Chondrocyte (in vitro differentiated cells): ENCODE measurements around the gene CDKN3. TPM values are rescaled to one million over a fixed set of nuclear protein-coding genes. Genes with fewer than 3 reads are reported as not detected.

ENCODE experiments used
- DNase-seq: peaks from one replicate; pipeline ENCODE4 v3.0.0; 2021; ENCODE audit warnings: mixed read lengths, low spot score
- H3K27ac Mint-ChIP-seq: one replicate; pipeline ENCODE4 v1.8.0; 2021; ENCODE audit warnings: mild to moderate bottlenecking, moderate library complexity, mixed read lengths; ENCODE audit not compliant: unreplicated experiment
- H3K27me3 Mint-ChIP-seq: 2 replicates; pipeline ENCODE4 v1.8.0; 2021; ENCODE audit warnings: low read depth, mixed read lengths
- H3K36me3 Mint-ChIP-seq: 2 replicates; pipeline ENCODE4 v1.8.0; 2021; ENCODE audit warnings: low read depth, mixed read lengths
- H3K4me1 Mint-ChIP-seq: 2 replicates; pipeline ENCODE4 v1.8.0; 2021; ENCODE audit warnings: low read depth, mild to moderate bottlenecking, mixed read lengths
- H3K4me3 Mint-ChIP-seq: one replicate; pipeline ENCODE4 v1.8.0; 2021; ENCODE audit warnings: mild to moderate bottlenecking, moderate library complexity, mixed read lengths; ENCODE audit not compliant: unreplicated experiment
- H3K9me3 Mint-ChIP-seq: 2 replicates; pipeline ENCODE4 v1.8.0; 2021; ENCODE audit warnings: low read depth, mixed read lengths
- total RNA-seq: library from RNA; stranded (reverse); gene quantifications from 3 replicates; pipeline ENCODE4 v1.2.1, GENCODE V29; 2021
- TF ChIP-seq, protein P1 (sequence below): fragments of 200-600 bp; sonication (generic); IDR thresholded peaks from 2 replicates; pipeline ENCODE4 v1.5.0; 2021; ENCODE audit warnings: antibody characterized with exemption, mild to moderate bottlenecking, moderate library complexity

CDKN3 gene
- total RNA-seq, 1 donor from 2014 or later: 8.9 TPM

DNA sequence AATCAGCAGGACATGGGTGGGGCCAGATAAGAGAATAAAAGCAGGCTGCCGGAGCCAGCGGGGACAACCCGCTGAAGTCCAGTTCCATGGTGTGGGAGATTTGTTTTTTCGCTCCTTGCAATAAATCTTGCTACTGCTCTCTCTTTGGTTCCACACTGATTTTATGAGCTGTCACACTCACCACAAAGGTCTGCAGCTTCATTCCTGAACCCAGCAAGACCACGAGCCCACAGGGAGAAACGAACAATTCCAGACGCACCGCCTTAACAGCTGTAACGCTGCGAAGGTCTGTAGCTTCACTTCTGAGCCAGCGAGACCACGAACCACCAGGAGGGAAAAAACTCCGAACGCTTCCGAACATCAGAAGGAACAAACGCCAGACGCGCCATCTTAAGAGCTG lies 47.2 kb downstream of the CDKN3 start:
- no peak for DNase-seq
- Mint-ChIP-seq H3K4me1 (peaks cover 41% of the 10 kb centered on the region), H3K27ac (no peak overlapping the region), H3K36me3 (no peaks in the 10 kb centered on the region), H3K27me3 (no peaks in the 10 kb centered on the region), H3K9me3 (no peaks in the 10 kb centered on the region), H3K4me3 (no peak overlapping the region)
- TF ChIP-seq, protein P1, sequence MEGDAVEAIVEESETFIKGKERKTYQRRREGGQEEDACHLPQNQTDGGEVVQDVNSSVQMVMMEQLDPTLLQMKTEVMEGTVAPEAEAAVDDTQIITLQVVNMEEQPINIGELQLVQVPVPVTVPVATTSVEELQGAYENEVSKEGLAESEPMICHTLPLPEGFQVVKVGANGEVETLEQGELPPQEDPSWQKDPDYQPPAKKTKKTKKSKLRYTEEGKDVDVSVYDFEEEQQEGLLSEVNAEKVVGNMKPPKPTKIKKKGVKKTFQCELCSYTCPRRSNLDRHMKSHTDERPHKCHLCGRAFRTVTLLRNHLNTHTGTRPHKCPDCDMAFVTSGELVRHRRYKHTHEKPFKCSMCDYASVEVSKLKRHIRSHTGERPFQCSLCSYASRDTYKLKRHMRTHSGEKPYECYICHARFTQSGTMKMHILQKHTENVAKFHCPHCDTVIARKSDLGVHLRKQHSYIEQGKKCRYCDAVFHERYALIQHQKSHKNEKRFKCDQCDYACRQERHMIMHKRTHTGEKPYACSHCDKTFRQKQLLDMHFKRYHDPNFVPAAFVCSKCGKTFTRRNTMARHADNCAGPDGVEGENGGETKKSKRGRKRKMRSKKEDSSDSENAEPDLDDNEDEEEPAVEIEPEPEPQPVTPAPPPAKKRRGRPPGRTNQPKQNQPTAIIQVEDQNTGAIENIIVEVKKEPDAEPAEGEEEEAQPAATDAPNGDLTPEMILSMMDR: no peak

DNA sequence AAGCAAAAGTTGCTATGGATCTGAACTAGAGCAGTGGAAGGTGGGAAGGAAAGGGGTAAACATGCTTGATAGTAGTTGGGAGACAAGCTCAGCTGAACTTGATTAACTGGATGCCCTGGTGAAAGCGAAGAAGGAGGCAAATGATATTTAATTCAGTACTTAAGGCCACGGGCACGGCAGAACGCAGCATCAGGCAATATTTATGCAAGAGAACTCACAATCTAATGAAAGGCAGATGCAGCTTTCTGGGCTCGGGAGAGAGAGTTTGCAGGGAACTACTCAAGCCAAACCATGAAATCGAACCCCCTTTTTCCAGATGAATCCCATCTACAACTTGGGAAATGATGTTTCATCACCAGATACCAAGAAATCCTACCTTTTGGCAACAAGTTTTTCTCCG lies 47.9 kb downstream of the CDKN3 start:
- no peaks in the 10 kb centered on the region for H3K9me3 Mint-ChIP-seq
- H3K27ac Mint-ChIP-seq: no peak overlapping the region
- TF ChIP-seq, protein P1: no peak
- H3K27me3 Mint-ChIP-seq: no peaks in the 10 kb centered on the region
- H3K4me1 Mint-ChIP-seq: peaks cover 36% of the 10 kb centered on the region
- H3K36me3 Mint-ChIP-seq: no peaks in the 10 kb centered on the region
- no peak for DNase-seq
- H3K4me3 Mint-ChIP-seq: no peak overlapping the region

DNA sequence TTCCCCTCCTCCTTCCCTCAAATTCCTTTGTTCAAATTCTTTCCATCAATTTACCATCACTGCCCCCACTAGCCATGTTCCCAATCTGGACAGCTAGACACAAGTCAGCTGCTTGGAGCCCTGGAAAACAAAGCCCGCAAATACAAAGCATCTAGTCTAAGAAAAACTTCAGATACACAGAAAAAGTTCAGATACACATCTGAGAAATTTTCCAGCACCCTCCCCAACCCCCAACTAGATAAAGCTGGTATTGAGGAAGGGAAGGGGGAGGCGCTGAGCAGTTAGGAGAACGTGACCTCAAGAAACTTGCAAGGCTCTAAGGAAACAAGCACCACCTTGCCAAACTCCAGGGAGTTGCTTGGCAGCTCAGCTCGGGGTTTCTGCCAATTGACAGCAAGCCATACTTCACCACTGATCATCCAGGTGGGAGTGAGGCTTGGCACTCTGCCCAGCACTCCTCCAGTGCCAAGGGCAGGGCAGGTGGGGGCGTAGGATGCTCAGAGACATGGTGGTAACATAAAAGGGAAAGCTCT lies 49.4 kb downstream of the CDKN3 start:
- H3K27ac Mint-ChIP-seq: no peak overlapping the region
- H3K27me3 Mint-ChIP-seq: no peaks in the 10 kb centered on the region
- DNase-seq: no peak
- H3K9me3 Mint-ChIP-seq: no peaks in the 10 kb centered on the region
- no peak overlapping the region for H3K4me3 Mint-ChIP-seq
- TF ChIP-seq, protein P1: no peak
- H3K36me3 Mint-ChIP-seq: no peaks in the 10 kb centered on the region
- peaks cover 27% of the 10 kb centered on the region for H3K4me1 Mint-ChIP-seq

DNA sequence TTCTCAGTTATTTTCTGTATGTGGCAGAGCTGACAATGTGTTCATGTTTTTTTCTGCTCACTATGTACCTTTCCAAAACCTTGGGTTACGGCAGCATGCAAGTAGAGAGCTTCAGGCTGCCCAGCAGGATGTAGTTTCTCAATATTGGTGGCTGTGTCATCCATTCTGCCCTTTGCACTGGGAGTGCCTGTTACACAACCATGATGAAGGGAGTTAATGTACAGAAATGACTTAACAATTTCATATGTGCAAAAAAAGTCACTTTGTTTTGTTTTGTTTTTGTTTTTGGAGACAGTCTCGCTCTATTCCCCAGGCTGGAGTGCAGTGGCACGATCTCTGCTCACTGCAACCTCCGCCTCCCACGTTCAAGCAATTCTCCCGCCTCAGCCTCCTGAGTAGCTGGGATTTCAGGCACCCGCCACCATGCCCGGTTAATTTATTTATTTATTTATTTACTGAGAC lies 50.5 kb downstream of the CDKN3 start:
- H3K27me3 Mint-ChIP-seq: no peaks in the 10 kb centered on the region
- H3K27ac Mint-ChIP-seq: no peak overlapping the region
- H3K4me3 Mint-ChIP-seq: no peak overlapping the region
- H3K36me3 Mint-ChIP-seq: no peaks in the 10 kb centered on the region
- no peak for DNase-seq
- H3K9me3 Mint-ChIP-seq: no peaks in the 10 kb centered on the region
- H3K4me1 Mint-ChIP-seq: peaks cover 19% of the 10 kb centered on the region
- TF ChIP-seq, protein P1: no peak

DNA sequence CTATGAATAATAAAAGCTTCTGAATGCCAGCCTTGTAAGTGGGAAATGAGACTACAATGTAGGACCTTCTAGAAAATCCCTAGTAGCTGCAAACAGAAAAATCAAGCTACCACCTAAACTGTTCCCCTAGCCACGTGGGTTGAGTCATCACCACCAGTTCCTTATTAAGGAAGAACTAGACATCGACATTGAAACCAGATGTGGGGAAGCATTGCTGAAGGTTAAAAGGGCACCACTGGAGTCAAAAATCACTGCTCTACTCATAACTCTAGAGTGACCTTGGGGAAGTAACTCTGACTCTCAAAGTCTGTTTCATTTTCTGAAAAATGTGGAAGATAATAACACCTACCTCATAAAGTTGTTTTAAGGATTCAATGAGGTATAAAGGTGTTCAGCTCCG lies 53.7 kb downstream of the CDKN3 start:
- no peaks in the 10 kb centered on the region for H3K27me3 Mint-ChIP-seq
- H3K27ac Mint-ChIP-seq: no peak overlapping the region

More for the DNA sequence above, 53.7 kb downstream of the CDKN3 start:
- peaks cover 19% of the 10 kb centered on the region for H3K4me1 Mint-ChIP-seq
- no peaks in the 10 kb centered on the region for H3K36me3 Mint-ChIP-seq
- H3K4me3 Mint-ChIP-seq: no peak overlapping the region
- no peaks in the 10 kb centered on the region for H3K9me3 Mint-ChIP-seq
- TF ChIP-seq, protein P1: no peak
- DNase-seq: no peak
